GM12878 (cell line): ENCODE results near the gene SNF8. TPM values are rescaled to one million over a fixed set of nuclear protein-coding genes. Genes with fewer than 3 reads are reported as not detected.

Experiments used
- CBX5 ChIP-seq: sonication (generic); IDR thresholded peaks from 2 replicates; pipeline ENCODE4 v1.6.1; 2016; ENCODE audit warnings: low read depth, moderate library complexity, mild to moderate bottlenecking, inconsistent platforms
- CHD1 ChIP-seq: IDR thresholded peaks from 2 replicates; pipeline ENCODE4 v1.6.1; 2012; ENCODE audit warnings: low read depth, low read length, improper control_type of control experiment
- EGR1 ChIP-seq, 2 experiments: IDR thresholded peaks; 1 replicate in 1 of 2; 2 replicates in 1 of 2; pipeline ENCODE4 v1.6.1; 2011 to 2012; ENCODE audit warnings: low read depth in 2 of 2, low read length in 2 of 2, borderline replicate concordance in 1 of 2, mild to moderate bottlenecking in 1 of 2, moderate library complexity in 1 of 2
- FOS ChIP-seq: IDR thresholded peaks from 3 replicates; pipeline ENCODE4 v1.6.1; 2011; ENCODE audit warnings: borderline replicate concordance; ENCODE audit not compliant: insufficient read length; ENCODE audit errors: extremely low read depth
- PAX5 ChIP-seq: IDR thresholded peaks from 2 replicates; pipeline ENCODE4 v1.6.1; 2011; ENCODE audit warnings: low read depth, low read length, borderline replicate concordance
- RCOR1 ChIP-seq: conservative IDR thresholded peaks from 2 replicates; pipeline ENCODE4 v1.6.1; 2012; ENCODE audit warnings: low read depth, low read length, improper control_type of control experiment
- RELA ChIP-seq: fragments of 450-650 bp; IDR thresholded peaks from 2 replicates; pipeline ENCODE4 v1.8.0; 2014; ENCODE audit warnings: borderline replicate concordance; ENCODE audit not compliant: partially characterized antibody
- SMARCA5 ChIP-seq: fragments of 450-650 bp; IDR thresholded peaks from 2 replicates; pipeline ENCODE4 v1.6.1; 2017; ENCODE audit warnings: mild to moderate bottlenecking
- SPI1 ChIP-seq: IDR thresholded peaks from 2 replicates; pipeline ENCODE4 v1.6.1; 2011; ENCODE audit warnings: low read depth, mild to moderate bottlenecking, low read length, moderate library complexity, borderline replicate concordance; ENCODE audit not compliant: insufficient read depth
- SREBF1 ChIP-seq: IDR thresholded peaks from 2 replicates; pipeline ENCODE4 v1.6.1; 2012; ENCODE audit warnings: mild to moderate bottlenecking, low read length
- SUZ12 ChIP-seq: fragments of 200-600 bp; sonication (generic); IDR thresholded peaks from one replicate; pipeline ENCODE4 v1.6.1; 2018; ENCODE audit warnings: antibody characterized with exemption, mild to moderate bottlenecking; ENCODE audit not compliant: unreplicated experiment
- TBL1XR1 ChIP-seq: IDR thresholded peaks from 2 replicates; pipeline ENCODE4 v1.6.1; 2012; ENCODE audit warnings: low read depth, low read length, improper control_type of control experiment
- ZNF384 ChIP-seq: IDR thresholded peaks from 2 replicates; pipeline ENCODE4 v1.6.1; 2012; ENCODE audit warnings: low read depth, mild to moderate bottlenecking, low read length, improper control_type of control experiment, borderline replicate concordance
- polyA plus RNA-seq, 11 experiments: library from polyadenylated mRNA; depleted of rRNA in 4 of 11; unstranded in 6 of 11; stranded (reverse) in 5 of 11; fragments of >200 nt; fragmentation: Nextera tagmentation in 4 of 11; fragmentation: Illumina TruSeq in 1 of 11; extraction: Ambion mirVana in 4 of 11; extraction: Trizol in 1 of 11; gene quantifications; 1 replicate in 1 of 11; 2 replicates in 10 of 11; pipeline versions ENCODE4 v1.2.1 to v1.2.3, GENCODE V29; 2011 to 2016; ENCODE audit warnings: inconsistent platforms in 2 of 11, missing spikeins in 2 of 11, low read depth in 1 of 11
- total RNA-seq, 4 experiments: library from RNA; depleted of rRNA in 3 of 4; stranded (reverse); fragments of >200 nt in 3 of 4; fragmentation: Illumina TruSeq in 1 of 4; extraction: Trizol in 1 of 4; gene quantifications; 2 replicates each; pipeline versions ENCODE4 v1.2.1 to v1.2.3, GENCODE V29; 2013 to 2021
- TF ChIP-seq, protein P1 (sequence below): fragments of 150-350 bp; IDR thresholded peaks from 2 replicates; pipeline ENCODE4 v1.6.1; 2016; ENCODE audit warnings: low read depth, low read length
- TF ChIP-seq, protein P2 (sequence below): fragments of 450-650 bp; IDR thresholded peaks from 2 replicates; pipeline ENCODE4 v1.6.1; 2017; ENCODE audit warnings: mild to moderate bottlenecking, moderate library complexity
- TF ChIP-seq, protein P3 (sequence below): IDR thresholded peaks from 2 replicates; pipeline ENCODE4 v1.6.1; 2011; ENCODE audit warnings: low read depth, low read length, improper control_type of control experiment, borderline replicate concordance
- TF ChIP-seq, protein P4 (sequence below): fragments of 450-650 bp; formaldehyde crosslinking; IDR thresholded peaks from 2 replicates; pipeline ENCODE4 v1.4.0; 2020; ENCODE audit warnings: mild to moderate bottlenecking, moderate library complexity

Gene SNF8
- total and polyA plus RNA-seq, 10 of the 15 experiments (the other 5 are each of a cell fraction or from before 2014, with no cell fraction given) = 6.1 to 228 (median 95.6) TPM

DNA sequence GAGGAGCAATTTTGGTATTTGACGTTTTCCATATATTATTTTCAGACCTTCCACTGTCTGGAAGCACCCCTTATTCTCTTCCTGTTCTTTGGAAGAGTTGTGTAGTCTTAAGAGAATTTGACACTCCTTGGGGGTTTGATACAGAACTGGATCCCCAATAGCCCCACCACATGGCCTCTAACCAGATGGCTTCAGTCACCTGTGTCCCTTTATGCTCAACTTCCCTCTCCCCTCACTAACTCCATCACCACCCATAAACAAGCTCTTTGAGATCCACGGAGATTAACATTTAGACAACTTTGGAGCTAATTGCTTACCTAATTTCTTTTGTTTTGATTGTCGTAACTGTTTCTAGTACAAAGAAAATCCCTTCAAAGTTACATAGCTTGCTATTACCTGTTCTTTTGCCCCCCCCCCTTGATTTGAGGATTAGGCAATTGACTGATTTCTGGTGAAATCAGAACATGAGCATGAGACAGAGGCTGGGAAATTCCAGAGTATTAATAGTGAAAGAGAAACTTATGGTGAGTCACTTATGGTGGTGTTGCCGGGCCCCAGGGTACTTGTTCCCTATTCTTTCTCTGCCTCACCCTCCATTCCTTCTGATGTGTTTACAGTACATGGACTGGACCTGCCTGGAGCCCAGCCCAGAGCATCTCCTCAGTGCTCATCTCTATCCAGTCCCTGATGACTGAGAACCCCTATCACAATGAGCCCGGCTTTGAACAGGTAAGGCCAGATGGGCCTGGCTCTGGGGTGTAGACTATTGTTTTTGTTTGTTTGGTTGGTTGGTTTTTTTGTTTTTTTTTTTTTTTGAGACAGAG lies 29.0 kb downstream of the SNF8 start (continued):
- TF ChIP-seq, protein P1, sequence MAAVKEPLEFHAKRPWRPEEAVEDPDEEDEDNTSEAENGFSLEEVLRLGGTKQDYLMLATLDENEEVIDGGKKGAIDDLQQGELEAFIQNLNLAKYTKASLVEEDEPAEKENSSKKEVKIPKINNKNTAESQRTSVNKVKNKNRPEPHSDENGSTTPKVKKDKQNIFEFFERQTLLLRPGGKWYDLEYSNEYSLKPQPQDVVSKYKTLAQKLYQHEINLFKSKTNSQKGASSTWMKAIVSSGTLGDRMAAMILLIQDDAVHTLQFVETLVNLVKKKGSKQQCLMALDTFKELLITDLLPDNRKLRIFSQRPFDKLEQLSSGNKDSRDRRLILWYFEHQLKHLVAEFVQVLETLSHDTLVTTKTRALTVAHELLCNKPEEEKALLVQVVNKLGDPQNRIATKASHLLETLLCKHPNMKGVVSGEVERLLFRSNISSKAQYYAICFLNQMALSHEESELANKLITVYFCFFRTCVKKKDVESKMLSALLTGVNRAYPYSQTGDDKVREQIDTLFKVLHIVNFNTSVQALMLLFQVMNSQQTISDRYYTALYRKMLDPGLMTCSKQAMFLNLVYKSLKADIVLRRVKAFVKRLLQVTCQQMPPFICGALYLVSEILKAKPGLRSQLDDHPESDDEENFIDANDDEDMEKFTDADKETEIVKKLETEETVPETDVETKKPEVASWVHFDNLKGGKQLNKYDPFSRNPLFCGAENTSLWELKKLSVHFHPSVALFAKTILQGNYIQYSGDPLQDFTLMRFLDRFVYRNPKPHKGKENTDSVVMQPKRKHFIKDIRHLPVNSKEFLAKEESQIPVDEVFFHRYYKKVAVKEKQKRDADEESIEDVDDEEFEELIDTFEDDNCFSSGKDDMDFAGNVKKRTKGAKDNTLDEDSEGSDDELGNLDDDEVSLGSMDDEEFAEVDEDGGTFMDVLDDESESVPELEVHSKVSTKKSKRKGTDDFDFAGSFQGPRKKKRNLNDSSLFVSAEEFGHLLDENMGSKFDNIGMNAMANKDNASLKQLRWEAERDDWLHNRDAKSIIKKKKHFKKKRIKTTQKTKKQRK = no peak
- TF ChIP-seq SMARCA5 = no peak
- no peak for TF ChIP-seq CBX5
- TF ChIP-seq RCOR1 = 0 out of 2 replicates have a peak, but pooled peaks have one; percentile 66
- no peak for TF ChIP-seq SUZ12
- no peak for TF ChIP-seq PAX5
- peak; percentile 95 for TF ChIP-seq RELA
- TF ChIP-seq SREBF1 = no peak
- TF ChIP-seq FOS = no peak
- TF ChIP-seq, protein P2, sequence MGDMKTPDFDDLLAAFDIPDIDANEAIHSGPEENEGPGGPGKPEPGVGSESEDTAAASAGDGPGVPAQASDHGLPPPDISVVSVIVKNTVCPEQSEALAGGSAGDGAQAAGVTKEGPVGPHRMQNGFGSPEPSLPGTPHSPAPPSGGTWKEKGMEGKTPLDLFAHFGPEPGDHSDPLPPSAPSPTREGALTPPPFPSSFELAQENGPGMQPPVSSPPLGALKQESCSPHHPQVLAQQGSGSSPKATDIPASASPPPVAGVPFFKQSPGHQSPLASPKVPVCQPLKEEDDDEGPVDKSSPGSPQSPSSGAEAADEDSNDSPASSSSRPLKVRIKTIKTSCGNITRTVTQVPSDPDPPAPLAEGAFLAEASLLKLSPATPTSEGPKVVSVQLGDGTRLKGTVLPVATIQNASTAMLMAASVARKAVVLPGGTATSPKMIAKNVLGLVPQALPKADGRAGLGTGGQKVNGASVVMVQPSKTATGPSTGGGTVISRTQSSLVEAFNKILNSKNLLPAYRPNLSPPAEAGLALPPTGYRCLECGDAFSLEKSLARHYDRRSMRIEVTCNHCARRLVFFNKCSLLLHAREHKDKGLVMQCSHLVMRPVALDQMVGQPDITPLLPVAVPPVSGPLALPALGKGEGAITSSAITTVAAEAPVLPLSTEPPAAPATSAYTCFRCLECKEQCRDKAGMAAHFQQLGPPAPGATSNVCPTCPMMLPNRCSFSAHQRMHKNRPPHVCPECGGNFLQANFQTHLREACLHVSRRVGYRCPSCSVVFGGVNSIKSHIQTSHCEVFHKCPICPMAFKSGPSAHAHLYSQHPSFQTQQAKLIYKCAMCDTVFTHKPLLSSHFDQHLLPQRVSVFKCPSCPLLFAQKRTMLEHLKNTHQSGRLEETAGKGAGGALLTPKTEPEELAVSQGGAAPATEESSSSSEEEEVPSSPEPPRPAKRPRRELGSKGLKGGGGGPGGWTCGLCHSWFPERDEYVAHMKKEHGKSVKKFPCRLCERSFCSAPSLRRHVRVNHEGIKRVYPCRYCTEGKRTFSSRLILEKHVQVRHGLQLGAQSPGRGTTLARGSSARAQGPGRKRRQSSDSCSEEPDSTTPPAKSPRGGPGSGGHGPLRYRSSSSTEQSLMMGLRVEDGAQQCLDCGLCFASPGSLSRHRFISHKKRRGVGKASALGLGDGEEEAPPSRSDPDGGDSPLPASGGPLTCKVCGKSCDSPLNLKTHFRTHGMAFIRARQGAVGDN = no peak
- TF ChIP-seq EGR1 (IDR thresholded peaks at IDR 0.05; ENCODE audit: borderline replicate concordance in 1 of 2, low read depth in 2 of 2, low read length in 2 of 2) = no peak
- TF ChIP-seq TBL1XR1 = no peak
- TF ChIP-seq, protein P3, sequence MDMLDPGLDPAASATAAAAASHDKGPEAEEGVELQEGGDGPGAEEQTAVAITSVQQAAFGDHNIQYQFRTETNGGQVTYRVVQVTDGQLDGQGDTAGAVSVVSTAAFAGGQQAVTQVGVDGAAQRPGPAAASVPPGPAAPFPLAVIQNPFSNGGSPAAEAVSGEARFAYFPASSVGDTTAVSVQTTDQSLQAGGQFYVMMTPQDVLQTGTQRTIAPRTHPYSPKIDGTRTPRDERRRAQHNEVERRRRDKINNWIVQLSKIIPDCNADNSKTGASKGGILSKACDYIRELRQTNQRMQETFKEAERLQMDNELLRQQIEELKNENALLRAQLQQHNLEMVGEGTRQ = no peak
- no peak; the same call in 1 of the 2 replicates for TF ChIP-seq SPI1
- TF ChIP-seq CHD1 = no peak
- TF ChIP-seq, protein P4, sequence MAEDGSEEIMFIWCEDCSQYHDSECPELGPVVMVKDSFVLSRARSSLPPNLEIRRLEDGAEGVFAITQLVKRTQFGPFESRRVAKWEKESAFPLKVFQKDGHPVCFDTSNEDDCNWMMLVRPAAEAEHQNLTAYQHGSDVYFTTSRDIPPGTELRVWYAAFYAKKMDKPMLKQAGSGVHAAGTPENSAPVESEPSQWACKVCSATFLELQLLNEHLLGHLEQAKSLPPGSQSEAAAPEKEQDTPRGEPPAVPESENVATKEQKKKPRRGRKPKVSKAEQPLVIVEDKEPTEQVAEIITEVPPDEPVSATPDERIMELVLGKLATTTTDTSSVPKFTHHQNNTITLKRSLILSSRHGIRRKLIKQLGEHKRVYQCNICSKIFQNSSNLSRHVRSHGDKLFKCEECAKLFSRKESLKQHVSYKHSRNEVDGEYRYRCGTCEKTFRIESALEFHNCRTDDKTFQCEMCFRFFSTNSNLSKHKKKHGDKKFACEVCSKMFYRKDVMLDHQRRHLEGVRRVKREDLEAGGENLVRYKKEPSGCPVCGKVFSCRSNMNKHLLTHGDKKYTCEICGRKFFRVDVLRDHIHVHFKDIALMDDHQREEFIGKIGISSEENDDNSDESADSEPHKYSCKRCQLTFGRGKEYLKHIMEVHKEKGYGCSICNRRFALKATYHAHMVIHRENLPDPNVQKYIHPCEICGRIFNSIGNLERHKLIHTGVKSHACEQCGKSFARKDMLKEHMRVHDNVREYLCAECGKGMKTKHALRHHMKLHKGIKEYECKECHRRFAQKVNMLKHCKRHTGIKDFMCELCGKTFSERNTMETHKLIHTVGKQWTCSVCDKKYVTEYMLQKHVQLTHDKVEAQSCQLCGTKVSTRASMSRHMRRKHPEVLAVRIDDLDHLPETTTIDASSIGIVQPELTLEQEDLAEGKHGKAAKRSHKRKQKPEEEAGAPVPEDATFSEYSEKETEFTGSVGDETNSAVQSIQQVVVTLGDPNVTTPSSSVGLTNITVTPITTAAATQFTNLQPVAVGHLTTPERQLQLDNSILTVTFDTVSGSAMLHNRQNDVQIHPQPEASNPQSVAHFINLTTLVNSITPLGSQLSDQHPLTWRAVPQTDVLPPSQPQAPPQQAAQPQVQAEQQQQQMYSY (CRISPR knock-in tag) = no peak
- no peak for TF ChIP-seq ZNF384
